LNCAP (cell line): ENCODE results near the gene P2RY2.

Experiments used
- CTCF ChIP-seq: fragments of 450-650 bp; IDR thresholded peaks from 2 replicates; pipeline ENCODE4 v1.5.1; 2017; ENCODE audit warnings: mild to moderate bottlenecking

The P2RY2 gene

GRCh38 chr11:73184953-73185671 is 33.0 kb upstream of the P2RY2 start:
- peak; percentile 93 for TF ChIP-seq CTCF

- TF ChIP-seq CTCF, result no peak
Observed at GRCh38 chr11:73185680-73186293, 32.3 kb upstream of the P2RY2 start.

GRCh38 chr11:73186294-73186850 is 31.7 kb upstream of the P2RY2 start:
- TF ChIP-seq CTCF, result no peak

- TF ChIP-seq CTCF, result no peak
Observed at GRCh38 chr11:73186886-73187285, 31.2 kb upstream of the P2RY2 start.

GRCh38 chr11:73187854-73188253 is 30.2 kb upstream of the P2RY2 start:
- no peak for TF ChIP-seq CTCF

- TF ChIP-seq CTCF, result no peak
Observed at GRCh38 chr11:73188301-73188700, 29.8 kb upstream of the P2RY2 start.

- TF ChIP-seq CTCF, result no peak
Observed at GRCh38 chr11:73189315-73189714, 28.8 kb upstream of the P2RY2 start.
